Stimulated activated CD8-positive, alpha-beta memory T cell treated with anti-CD3 and anti-CD28 coated beads, Interleukin-7, amount 100 ng/mL, for 48 hours (primary cell): ENCODE data around the gene C1QTNF1.

Experiments
- DNase-seq, 2 donors: peaks; one replicate each; pipeline ENCODE4 v3.0.0-alpha.2; 2020; ENCODE audit warnings: low read depth in 1 of 2; ENCODE audit errors: extremely low read depth in 1 of 2

Gene C1QTNF1, protein sequence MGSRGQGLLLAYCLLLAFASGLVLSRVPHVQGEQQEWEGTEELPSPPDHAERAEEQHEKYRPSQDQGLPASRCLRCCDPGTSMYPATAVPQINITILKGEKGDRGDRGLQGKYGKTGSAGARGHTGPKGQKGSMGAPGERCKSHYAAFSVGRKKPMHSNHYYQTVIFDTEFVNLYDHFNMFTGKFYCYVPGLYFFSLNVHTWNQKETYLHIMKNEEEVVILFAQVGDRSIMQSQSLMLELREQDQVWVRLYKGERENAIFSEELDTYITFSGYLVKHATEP

GRCh38 chr17:79023886-79024771 lies at the start of gene C1QTNF1:
Gene C1QTNF1, plus strand, starts transcription at chr17:79024169. Its CDS starts 19,800 bp downstream, at chr17:79043969.
- DNase-seq: no peak

GRCh38 chr17:78974635-78975591 lies 49.1 kb upstream of the C1QTNF1 start:
- no peak for DNase-seq

DNA sequence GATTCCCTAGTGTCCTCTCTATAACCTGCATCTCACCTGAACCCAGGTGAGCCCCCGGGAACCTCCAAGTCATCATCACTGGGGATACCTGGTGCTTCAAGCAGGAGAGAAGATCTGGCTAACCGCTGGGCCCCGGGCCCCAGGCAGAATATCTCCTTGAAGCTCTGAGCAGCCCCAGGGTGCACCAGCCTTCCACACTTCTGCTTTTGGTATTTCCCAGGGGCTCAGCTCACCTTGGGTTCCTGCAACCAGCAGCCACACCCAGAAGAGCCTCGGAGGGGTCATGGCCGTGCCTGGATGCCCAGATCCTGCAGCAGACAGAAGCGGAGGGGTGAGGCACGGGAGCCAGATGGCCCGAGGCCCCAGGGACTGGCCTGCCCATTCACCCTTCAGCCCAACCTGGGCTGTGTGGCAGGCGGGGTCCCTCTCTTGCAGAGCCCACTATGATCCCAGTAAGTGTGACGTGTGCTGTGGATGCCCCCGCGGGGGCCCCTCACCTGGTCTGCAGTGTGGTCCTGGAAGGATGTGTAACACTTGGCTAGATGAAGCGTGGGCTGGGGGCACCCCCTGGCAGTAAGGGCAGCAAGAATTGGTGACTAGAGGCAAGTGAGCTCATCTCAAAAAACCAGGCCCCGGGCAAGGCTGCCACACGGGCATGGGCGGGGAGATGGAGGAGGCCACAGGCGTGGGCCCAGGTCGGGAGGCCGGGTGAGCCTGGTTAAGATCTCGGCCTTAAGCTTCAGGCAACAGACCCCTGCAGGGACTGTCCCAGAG lies 46.9 kb upstream of the C1QTNF1 start:
- DNase-seq: no peak

- DNase-seq: no peak
These were observed 46.4 kb upstream of the C1QTNF1 start for GRCh38 chr17:78977681-78977943.

- no peak for DNase-seq
These were observed 45.7 kb upstream of the C1QTNF1 start for GRCh38 chr17:78977997-78978973.

DNA sequence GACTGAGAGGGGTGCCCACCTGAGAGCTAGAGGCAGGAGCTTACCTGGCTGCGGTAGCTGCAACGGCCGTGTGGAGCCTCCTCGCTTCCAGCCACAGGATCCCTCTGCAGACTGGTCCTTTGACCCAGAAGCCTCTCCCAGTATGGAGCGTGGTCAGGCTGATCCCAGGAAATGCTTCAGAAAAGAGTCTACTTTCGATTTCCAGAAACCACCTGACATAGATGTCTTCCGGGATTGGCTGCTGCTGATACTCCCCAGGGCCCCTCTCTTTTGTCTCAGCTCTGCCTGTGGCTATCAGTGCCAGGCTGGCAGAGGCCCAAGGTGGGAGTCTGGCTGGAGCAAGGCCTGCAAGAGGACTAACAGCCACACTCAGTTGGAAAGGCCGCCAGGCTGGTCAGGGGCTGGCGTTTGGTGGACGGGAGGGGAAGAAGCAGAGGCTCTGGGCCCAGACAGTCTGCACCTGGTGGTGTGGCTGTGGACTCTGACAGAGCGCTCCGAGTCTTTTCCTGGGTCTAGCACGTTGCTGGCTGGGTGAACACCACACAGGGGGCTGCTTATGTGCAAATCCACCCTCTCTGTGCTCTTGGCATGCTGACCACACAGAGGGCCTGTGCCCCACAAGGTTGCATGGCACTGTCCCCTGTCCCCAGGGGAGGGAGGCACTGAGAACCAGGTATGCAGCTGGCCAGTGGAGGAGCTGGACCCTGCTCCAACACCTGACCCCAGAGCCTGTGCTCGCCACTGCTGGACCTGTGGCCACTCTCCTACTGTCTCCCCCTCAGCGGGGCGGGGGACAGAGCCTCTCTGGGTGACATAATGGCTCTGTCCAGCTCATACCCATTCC lies 44.0 kb upstream of the C1QTNF1 start, which contains the start of gene LGALS3BP:
Gene LGALS3BP, minus strand, starts transcription at position 144 of the 844 bp plus-strand sequence. CDS start 2,732 bp downstream, outside the sequence.
- peak in 1 of 2 donors; percentile 5 for DNase-seq

DNA sequence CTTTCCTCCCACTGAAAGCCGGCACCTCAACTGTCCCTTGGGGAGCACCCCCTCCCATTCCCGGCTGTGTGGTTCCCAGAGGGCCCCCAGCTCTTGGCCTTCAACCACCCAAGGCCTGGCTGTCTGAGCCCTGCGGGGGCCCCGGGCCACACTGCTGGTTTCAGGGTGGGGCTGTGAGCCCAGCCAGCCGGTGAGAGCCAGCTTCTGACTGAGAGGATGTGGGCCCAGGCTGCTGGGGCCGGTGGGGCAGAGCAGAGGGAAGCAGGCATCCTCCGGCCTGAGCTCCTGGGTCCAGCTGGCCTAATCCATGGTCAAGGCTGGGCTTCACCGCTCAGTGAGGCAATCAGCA lies 43.4 kb upstream of the C1QTNF1 start:
- DNase-seq: no peak

DNA sequence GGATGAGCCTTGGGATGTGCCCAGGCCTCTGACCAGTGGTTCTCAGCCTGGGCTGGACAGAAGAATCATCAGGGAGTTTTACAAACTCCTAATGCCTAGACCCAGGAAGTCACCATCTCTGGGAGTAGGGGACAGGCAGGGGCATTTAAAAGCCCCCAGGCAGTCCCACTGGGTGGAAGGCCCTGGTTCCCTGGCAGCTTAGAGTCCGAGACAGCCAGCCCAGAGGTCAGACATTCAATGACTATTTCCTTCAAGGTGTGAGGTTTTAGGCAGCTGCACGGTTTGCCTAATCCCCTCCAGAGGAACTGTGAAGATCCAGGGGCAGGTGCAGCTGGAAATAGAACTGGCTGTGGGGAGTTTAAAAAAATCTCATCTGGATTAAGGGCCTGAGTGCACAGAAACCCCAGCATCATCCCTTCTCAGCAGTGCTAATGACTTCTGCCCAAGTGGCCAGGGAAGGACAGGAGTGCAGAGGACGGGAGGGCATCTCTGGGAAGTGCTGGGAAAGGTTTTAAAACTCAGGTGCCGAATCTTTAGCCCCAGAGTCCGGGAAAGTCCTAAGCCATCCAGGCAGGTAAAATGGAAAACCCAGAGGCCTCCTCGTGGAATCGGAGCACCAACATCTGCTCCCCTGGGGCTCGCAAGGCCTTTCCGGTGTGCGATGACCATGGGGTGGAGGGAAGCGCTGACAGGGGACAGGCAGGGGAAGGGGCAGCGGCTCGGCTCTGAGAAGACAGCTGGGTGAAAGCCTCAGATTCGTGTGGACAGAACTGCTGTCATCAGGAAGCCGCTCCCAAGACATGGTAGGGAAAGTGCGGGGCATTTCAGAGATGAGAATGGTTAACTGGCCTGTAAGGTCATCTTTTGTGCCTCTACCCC lies 42.7 kb upstream of the C1QTNF1 start:
- DNase-seq: no peak

DNA sequence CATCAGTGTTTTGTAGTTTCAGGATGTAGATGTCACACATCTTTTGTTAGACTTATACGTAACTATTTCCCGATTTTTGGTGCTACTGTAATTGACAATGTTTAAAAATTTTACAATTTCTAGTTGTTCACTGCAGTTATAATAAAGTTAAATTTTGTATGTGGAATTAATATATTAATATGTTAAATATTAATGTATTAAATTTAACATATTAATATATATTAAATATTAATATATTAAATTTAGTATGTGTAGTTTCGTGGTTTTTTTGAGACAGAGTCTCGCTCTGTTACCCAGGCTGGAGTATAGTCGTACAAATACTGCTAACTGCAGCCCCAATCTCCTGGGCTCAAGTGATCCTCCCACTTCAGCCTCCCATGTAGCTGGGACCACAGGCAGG lies 38.6 kb upstream of the C1QTNF1 start:
- DNase-seq: no peak

DNA sequence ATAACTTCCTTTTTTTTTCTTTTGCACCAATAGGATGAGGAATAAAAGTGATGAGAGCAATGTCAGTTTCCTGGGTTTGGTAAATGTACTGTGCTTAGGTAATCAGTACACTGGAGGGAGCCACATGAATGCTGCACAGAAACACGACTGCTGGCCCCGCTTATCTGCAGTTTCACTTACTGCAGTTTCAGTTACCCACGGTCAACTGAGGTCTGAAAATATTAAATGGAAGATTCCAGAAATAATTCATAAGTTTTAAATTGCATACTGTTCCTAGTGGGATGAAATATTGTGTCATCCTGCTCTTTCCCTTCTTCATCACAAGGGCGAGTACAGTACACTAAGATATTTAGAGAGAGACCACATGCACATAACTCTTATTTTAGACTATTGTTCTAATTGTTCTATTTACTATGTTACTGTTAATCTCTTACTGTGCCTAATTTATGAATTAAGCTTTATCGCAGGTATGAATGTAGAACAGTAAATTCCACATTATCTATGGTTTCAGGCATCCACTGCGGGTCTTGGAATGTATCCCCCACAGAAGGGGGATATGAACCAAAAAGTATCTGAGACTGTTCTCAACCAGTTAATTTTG lies 37.8 kb upstream of the C1QTNF1 start:
- DNase-seq: no peak

DNA sequence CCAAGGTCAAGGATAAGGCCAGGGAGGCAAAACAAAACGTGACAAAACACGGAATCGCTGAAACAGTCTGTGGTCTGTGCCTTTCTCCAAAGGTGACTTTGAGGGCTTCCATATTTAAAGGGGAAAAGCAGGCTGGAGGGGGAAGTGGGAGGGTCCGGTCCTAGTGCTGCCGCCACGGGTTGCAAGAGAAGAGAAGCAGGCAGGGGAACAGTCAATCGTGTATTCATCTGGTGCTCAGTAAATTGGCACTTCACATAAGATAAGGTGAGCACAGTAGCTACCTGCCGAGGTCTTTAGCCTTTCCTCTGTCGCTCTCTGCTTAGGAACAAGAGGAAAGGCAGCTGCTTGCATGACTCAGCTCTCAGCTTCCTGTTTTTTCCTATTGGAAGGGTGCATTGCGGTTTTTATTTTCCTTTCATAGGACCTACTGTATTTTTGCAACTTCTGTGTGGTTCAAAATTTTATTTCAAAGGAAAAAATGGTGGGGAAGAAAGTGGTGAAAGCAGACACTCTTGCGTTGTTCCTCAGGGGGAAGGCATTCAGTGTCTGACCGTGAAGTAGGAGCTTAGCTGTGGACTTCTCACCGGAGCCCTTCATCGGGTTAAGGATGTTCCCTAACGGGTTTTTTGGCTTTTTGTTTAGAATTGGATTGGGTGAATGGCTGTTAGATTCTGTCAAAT lies 37.2 kb upstream of the C1QTNF1 start:
- no peak for DNase-seq

DNA sequence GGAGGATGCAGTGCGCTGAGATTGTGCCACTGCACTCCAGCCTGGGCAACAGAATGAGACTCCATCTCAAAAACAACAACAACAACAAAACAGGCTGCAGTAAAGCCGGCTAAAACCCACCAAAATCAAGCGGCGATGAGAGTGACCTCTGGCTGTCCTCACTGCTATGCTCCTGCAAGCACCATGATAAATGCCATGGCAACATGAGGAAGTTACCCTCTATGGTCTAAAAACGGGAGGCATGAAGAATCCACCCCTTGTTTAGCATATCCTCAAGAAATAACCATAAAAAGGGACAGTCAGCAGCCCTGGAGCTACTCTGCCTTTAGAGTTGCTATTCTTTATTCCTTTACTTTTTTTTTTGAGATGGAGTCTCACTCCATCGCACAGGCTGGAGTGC lies 35.8 kb upstream of the C1QTNF1 start:
- DNase-seq: no peak

DNA sequence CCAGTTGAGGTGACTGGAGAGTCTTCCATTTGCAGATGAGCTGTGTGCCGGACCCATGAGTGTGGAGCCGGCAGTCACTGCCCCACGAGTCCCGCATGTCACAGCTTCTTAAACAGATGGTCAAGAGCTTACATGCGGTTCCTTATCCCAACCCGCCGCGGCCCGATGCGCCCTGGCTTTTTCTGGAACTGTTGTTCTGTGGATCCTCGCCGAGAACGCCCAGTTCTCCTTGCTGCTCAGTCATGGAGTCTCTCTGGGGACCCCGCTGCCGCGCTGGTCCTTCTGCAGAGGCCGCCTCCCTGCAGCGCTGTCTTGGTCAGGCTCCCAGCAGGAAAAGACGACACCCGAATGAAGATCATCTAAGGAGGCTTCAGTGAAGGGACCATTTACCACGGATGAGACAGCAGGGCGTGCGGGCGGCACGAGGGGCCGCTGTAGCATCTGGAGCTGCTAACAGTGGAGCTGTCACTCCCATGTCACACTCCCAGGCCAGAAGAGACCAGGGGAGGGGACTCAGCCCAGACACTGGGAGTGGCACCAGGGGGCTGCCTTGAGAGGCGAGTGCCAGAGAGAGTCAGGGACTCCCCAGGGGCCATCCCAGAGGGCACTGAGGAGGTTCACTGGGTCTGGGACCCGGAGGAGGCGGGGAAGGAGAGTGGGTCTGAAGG lies 33.5 kb upstream of the C1QTNF1 start:
- no peak for DNase-seq

- no peak for DNase-seq
These were observed 32.8 kb upstream of the C1QTNF1 start for GRCh38 chr17:78991017-78991738.

GRCh38 chr17:78991906-78992532 lies 31.9 kb upstream of the C1QTNF1 start:
- no peak for DNase-seq
